Naive thymus-derived CD4-positive, alpha-beta T cell (primary cell): ENCODE results near the gene OR5T3. TPM values are rescaled to one million over a fixed set of nuclear protein-coding genes. Genes with fewer than 3 reads are reported as not detected.

Experiments
- ATAC-seq: fragments of 150-1000 bp; cut with Tn5 transposase; 2 replicates; pipeline ENCODE4 v1.10.0; 2021; ENCODE audit warnings: mild to moderate bottlenecking, moderate library complexity
- CTCF ChIA-PET: fragments of 350-600 bp; sonication (Branson Sonifier 250); formaldehyde crosslinking; loops from one replicate; lab custom pipeline; 2021; ENCODE audit warnings: antibody characterized with exemption; lab: Charles Lee
- POLR2A ChIA-PET: fragments of 350-600 bp; sonication (Branson Sonifier 250); formaldehyde crosslinking; loops from one replicate; lab custom pipeline; 2021; ENCODE audit warnings: antibody characterized with exemption, inconsistent platforms; lab: Charles Lee
- DNase-seq, 9 donors: peaks; one replicate each; pipeline versions ENCODE4 v3.0.0 to v3.0.0-alpha.2; 2020 to 2022; ENCODE audit warnings: mixed read lengths in 1 of 9
- H3K27ac ChIP-seq: one replicate; pipeline ENCODE4 v1.7.0; 2013; ENCODE audit warnings: mild to moderate bottlenecking, low read depth, low read length, moderate library complexity
- H3K27me3 ChIP-seq, 2 donors: one replicate each; pipeline ENCODE4 v1.7.0; 2013; ENCODE audit warnings: low read length in 2 of 2, mild to moderate bottlenecking in 2 of 2, moderate library complexity in 2 of 2; ENCODE audit not compliant: control insufficient read depth in 2 of 2, insufficient read depth in 2 of 2
- H3K36me3 ChIP-seq, 3 experiments: 1 replicate in 2 of 3; 2 replicates in 1 of 3; pipeline ENCODE4 v1.7.0; 2013; ENCODE audit warnings: low read length in 3 of 3, mild to moderate bottlenecking in 3 of 3, moderate library complexity in 1 of 3; ENCODE audit not compliant: insufficient read depth in 3 of 3, control insufficient read depth in 2 of 3
- H3K4me1 ChIP-seq, 2 donors: one replicate each; pipeline ENCODE4 v1.7.0; 2013; ENCODE audit warnings: low read length in 2 of 2, mild to moderate bottlenecking in 2 of 2, moderate library complexity in 1 of 2; ENCODE audit not compliant: control insufficient read depth in 2 of 2, insufficient read depth in 2 of 2
- H3K4me3 ChIP-seq: 2 replicates; pipeline ENCODE4 v1.7.0; 2013; ENCODE audit warnings: mild to moderate bottlenecking, low read length
- H3K9me3 ChIP-seq, 3 experiments: 1 replicate in 2 of 3; 2 replicates in 1 of 3; pipeline ENCODE4 v1.7.0; 2013; ENCODE audit warnings: low read length in 3 of 3; ENCODE audit not compliant: control insufficient read depth in 2 of 3
- H3K27ac Mint-ChIP-seq, 9 donors: one replicate each; pipeline ENCODE4 v1.8.0; 2020 to 2022; ENCODE audit warnings: mixed read lengths in 9 of 9, mild to moderate bottlenecking in 8 of 9, moderate library complexity in 5 of 9, inconsistent platforms in 2 of 9
- H3K27me3 Mint-ChIP-seq, 5 donors: one replicate each; pipeline ENCODE4 v1.8.0; 2021 to 2022; ENCODE audit warnings: mixed read lengths in 5 of 5, mild to moderate bottlenecking in 1 of 5
- H3K36me3 Mint-ChIP-seq, 5 donors: one replicate each; pipeline ENCODE4 v1.8.0; 2020 to 2022; ENCODE audit warnings: mixed read lengths in 5 of 5, mild to moderate bottlenecking in 3 of 5, inconsistent platforms in 1 of 5
- H3K4me1 Mint-ChIP-seq, 7 donors: one replicate each; pipeline ENCODE4 v1.8.0; 2020 to 2022; ENCODE audit warnings: mixed read lengths in 7 of 7, mild to moderate bottlenecking in 3 of 7, inconsistent platforms in 1 of 7
- H3K4me3 Mint-ChIP-seq, 10 donors: one replicate each; pipeline ENCODE4 v1.8.0; 2020 to 2022; ENCODE audit warnings: mild to moderate bottlenecking in 10 of 10, mixed read lengths in 10 of 10, moderate library complexity in 6 of 10, inconsistent platforms in 2 of 10
- H3K9me3 Mint-ChIP-seq, 11 donors: one replicate each; pipeline ENCODE4 v1.8.0; 2020 to 2022; ENCODE audit warnings: mixed read lengths in 11 of 11, mild to moderate bottlenecking in 4 of 11, inconsistent platforms in 1 of 11, moderate library complexity in 1 of 11
- intact Hi-C, 2 donors: fragments of 100-400 bp; cut with micrococcal nuclease; formaldehyde crosslinking; loops; one replicate each; pipeline ENCODE4 v1.15.1; 2023
- polyA plus RNA-seq, 2 donors: library from polyadenylated mRNA; unstranded; fragments of 300-500 nt; fragmentation: Illumina TruSeq; gene quantifications; one replicate each; pipeline ENCODE4 v1.2.3, GENCODE V29; 2021
- total RNA-seq, 6 experiments: library from RNA in 5 of 6; stranded (reverse) in 5 of 6; gene quantifications; 1 replicate in 5 of 6; 2 replicates in 1 of 6; pipeline ENCODE4 v1.2.3 and lab custom pipeline; 2021 to 2026

OR5T3 gene
- total and polyA plus RNA-seq, 7 experiments from 2014 or later = not detected

DNA sequence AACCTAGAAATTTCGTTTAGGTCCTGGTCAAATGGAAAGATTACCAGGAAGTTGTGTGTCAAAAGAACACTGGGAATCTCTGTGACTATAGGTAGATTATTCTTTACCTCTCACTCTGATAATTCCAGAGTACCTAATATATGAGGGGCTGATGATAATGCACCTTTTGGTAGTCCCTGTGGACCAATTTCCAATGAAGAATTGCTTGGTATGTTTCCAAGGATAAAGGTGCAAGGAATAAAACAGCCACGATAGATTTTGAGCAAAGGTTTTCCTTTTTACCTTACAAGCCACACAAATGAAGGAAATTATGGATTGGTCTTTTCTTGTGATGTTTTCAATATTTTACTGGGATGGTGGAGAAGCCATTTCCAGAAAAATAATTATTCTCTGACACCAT lies 40.1 kb downstream of the OR5T3 start, which contains the start of gene OR8H1:
TSS of gene OR8H1 (minus strand) at position 101 of the 400 bp plus-strand sequence. CDS start 1,192 bp downstream, outside the sequence.
- ChIA-PET POLR2A (no interaction called here), CTCF (no interaction called here)
- no peaks in the 10 kb centered on the region for H3K9me3 ChIP-seq
- H3K27ac ChIP-seq = no peak within 1 kb of the TSS
- no peaks in the 10 kb centered on the region for H3K36me3 Mint-ChIP-seq
- intact Hi-C loops = no loop called here
- H3K27me3 Mint-ChIP-seq = no peaks in the 10 kb centered on the region
- H3K36me3 ChIP-seq = no peaks in the 10 kb centered on the region
- peaks cover 0 to 29% (median 7%) of the 10 kb centered on the region in 11 donors for H3K9me3 Mint-ChIP-seq
- no peaks in the 10 kb centered on the region for H3K4me1 ChIP-seq
- H3K4me3 ChIP-seq = no peak within 1 kb of the TSS
- H3K27ac Mint-ChIP-seq = no peak within 1 kb of the TSS
- no peak within 1 kb of the TSS for H3K4me3 Mint-ChIP-seq
- ATAC-seq (no peak), DNase-seq (no peak)
- no peaks in the 10 kb centered on the region for H3K4me1 Mint-ChIP-seq
- H3K27me3 ChIP-seq = no peaks in the 10 kb centered on the region

GRCh38 chr11:56296898-56297297 lies 44.8 kb downstream of the OR5T3 start:
- Histone ChIP-seq H3K4me1 (no peaks in the 10 kb centered on the region), H3K27me3 (no peaks in the 10 kb centered on the region), H3K36me3 (no peaks in the 10 kb centered on the region), H3K9me3 (no peaks in the 10 kb centered on the region), H3K4me3 (no peak overlapping the region), H3K27ac (no peak overlapping the region)
- Mint-ChIP-seq H3K36me3 (no peaks in the 10 kb centered on the region), H3K9me3 (peaks cover 0 to 36% (median 7%) of the 10 kb centered on the region in 11 donors), H3K4me1 (no peaks in the 10 kb centered on the region), H3K27ac (no peak overlapping the region), H3K4me3 (no peak overlapping the region), H3K27me3 (no peaks in the 10 kb centered on the region)
- POLR2A ChIA-PET = no interaction called here
- ATAC-seq (no peak), DNase-seq (no peak)
- CTCF ChIA-PET = no interaction called here
- intact Hi-C loops = no loop called here

Other genes with a start within 250 kb of the OR5T3 start
- gene OR5AS1, start 224.6 kb upstream of the OR5T3 start, total RNA-seq = not detected
- not detected for gene OR5AS1, start 224.6 kb upstream of the OR5T3 start, polyA plus RNA-seq
- not detected for gene OR8I2, start 158.9 kb upstream of the OR5T3 start, total RNA-seq
- not detected for gene OR8I2, start 158.9 kb upstream of the OR5T3 start, polyA plus RNA-seq
- gene OR8H2, start 148.6 kb upstream of the OR5T3 start, total RNA-seq = not detected
- not detected for gene OR8H2, start 148.6 kb upstream of the OR5T3 start, polyA plus RNA-seq
- gene OR8H3, start 129.9 kb upstream of the OR5T3 start, total RNA-seq = not detected
- gene OR8H3, start 129.9 kb upstream of the OR5T3 start, polyA plus RNA-seq = not detected
- gene OR8J3, start 112.1 kb upstream of the OR5T3 start, total RNA-seq = not detected
- gene OR8J3, start 112.1 kb upstream of the OR5T3 start, polyA plus RNA-seq = not detected
- not detected for gene OR8K5, start 91.9 kb upstream of the OR5T3 start, total RNA-seq
- gene OR8K5, start 91.9 kb upstream of the OR5T3 start, polyA plus RNA-seq = not detected
- gene OR5J2, start 75.6 kb upstream of the OR5T3 start, total RNA-seq = not detected
- gene OR5J2, start 75.6 kb upstream of the OR5T3 start, polyA plus RNA-seq = not detected
- gene OR5T2, start 18.0 kb upstream of the OR5T3 start, total RNA-seq = not detected
- gene OR5T2, start 18.0 kb upstream of the OR5T3 start, polyA plus RNA-seq = not detected
- gene OR5T1, start 21.9 kb downstream of the OR5T3 start, total RNA-seq = not detected
- not detected for gene OR5T1, start 21.9 kb downstream of the OR5T3 start, polyA plus RNA-seq
- not detected for gene OR8H1, start 40.0 kb downstream of the OR5T3 start, total RNA-seq
- gene OR8H1, start 40.0 kb downstream of the OR5T3 start, polyA plus RNA-seq = not detected
- gene OR8K3, start 62.9 kb downstream of the OR5T3 start, total RNA-seq = not detected
- not detected for gene OR8K3, start 62.9 kb downstream of the OR5T3 start, polyA plus RNA-seq
- not detected for gene OR8K1, start 93.8 kb downstream of the OR5T3 start, total RNA-seq
- not detected for gene OR8K1, start 93.8 kb downstream of the OR5T3 start, polyA plus RNA-seq
- not detected for gene OR8J1, start 102.0 kb downstream of the OR5T3 start, total RNA-seq
- gene OR8J1, start 102.0 kb downstream of the OR5T3 start, polyA plus RNA-seq = not detected
- not detected for gene OR8U1, start 123.4 kb downstream of the OR5T3 start, total RNA-seq
- not detected for gene OR8U1, start 123.4 kb downstream of the OR5T3 start, polyA plus RNA-seq
- not detected for gene OR5AL1, start 160.4 kb downstream of the OR5T3 start, total RNA-seq
- not detected for gene OR5AL1, start 160.4 kb downstream of the OR5T3 start, polyA plus RNA-seq
- not detected for gene OR5M3, start 221.1 kb downstream of the OR5T3 start, total RNA-seq
- not detected for gene OR5M3, start 221.1 kb downstream of the OR5T3 start, polyA plus RNA-seq
- gene OR5M8, start 239.1 kb downstream of the OR5T3 start, total RNA-seq = not detected
- gene OR5M8, start 239.1 kb downstream of the OR5T3 start, polyA plus RNA-seq = not detected